B cell (primary cell): ENCODE results near the gene ERMAP.

Experiments used
- CTCF ChIP-seq: fragments of 200-600 bp; IDR thresholded peaks from one replicate; pipeline ENCODE4 v1.8.0; 2022; ENCODE audit warnings: antibody characterized with exemption, mild to moderate bottlenecking
- EZH2 ChIP-seq: IDR thresholded peaks from 2 replicates; pipeline ENCODE4 v1.6.1; 2012; ENCODE audit warnings: borderline replicate concordance, low read depth, mild to moderate bottlenecking, moderate library complexity, low read length; ENCODE audit not compliant: insufficient read depth, poor library complexity, severe bottlenecking

- TF ChIP-seq CTCF (no peak), EZH2 (no peak)
Observed at GRCh38 chr1:42780176-42780575, 36.7 kb upstream of the ERMAP start.
